GM19099 (cell line): ENCODE data around the gene DIAPH1.

Experiments
- POLR2A ChIP-seq: IDR thresholded peaks from 3 replicates; pipeline ENCODE4 v1.6.1; 2011; ENCODE audit warnings: low read depth; ENCODE audit not compliant: insufficient read length; ENCODE audit errors: extremely low read depth

The DIAPH1 gene

DNA sequence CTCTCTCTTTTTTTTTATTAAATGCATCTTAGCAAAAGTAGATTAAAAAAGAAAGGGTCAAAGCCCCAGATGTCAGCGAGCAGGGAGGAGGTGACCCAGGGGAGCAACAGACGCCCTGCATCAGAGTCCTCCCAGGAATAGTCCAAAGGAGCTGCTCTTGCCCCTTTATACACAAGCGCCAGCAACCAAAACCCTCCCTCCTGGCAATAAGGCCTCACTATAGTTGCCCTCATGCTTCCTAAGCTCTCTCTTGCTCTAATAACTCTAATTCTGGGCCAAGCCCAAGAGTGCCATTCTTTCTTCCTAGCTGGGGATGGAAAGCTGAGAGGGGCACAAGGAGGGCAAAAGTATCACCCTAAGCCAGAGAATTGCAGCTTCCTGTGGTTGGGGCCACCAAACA, 103.7 kb downstream of the DIAPH1 start:
- no peak for TF ChIP-seq POLR2A

DNA sequence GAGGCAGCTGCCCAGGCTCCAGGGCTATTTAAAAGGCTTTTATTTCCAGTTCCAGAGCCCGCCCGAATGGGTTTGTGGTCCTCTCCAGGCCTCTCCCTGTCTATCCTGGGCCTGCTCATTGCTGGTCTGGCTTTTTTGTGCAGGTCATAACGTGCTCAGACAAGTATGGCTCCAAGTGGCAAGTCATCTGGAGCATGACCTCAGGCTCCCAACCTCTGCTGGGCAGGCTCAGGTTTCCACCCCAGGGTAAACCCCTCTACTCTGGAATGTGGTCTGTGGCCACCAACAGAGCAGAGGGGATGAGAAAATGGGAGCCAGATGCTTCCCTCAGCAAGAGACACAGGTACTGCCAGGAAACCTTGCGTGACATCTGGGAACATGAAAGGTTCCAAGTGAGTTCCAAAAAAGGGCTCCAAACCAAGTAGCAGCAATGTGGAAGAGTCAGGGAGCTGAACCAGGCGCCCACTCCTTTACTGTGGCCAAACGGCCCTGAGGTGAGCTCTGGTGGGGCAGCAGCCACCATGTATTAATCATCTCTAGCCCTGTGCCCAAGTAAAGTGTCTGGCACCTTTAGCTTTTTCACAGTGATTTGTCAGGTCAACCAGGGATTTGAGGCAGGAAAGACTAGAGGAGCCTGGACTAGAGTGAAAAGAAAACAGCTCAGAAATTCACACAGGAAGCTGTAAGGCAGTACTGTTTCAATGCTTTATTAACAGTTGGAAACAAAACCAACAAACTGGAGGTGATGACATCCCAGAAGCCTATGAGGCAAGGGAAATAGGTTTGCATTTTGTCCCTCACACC, 104.3 kb downstream of the DIAPH1 start:
- TF ChIP-seq POLR2A: no peak

DNA sequence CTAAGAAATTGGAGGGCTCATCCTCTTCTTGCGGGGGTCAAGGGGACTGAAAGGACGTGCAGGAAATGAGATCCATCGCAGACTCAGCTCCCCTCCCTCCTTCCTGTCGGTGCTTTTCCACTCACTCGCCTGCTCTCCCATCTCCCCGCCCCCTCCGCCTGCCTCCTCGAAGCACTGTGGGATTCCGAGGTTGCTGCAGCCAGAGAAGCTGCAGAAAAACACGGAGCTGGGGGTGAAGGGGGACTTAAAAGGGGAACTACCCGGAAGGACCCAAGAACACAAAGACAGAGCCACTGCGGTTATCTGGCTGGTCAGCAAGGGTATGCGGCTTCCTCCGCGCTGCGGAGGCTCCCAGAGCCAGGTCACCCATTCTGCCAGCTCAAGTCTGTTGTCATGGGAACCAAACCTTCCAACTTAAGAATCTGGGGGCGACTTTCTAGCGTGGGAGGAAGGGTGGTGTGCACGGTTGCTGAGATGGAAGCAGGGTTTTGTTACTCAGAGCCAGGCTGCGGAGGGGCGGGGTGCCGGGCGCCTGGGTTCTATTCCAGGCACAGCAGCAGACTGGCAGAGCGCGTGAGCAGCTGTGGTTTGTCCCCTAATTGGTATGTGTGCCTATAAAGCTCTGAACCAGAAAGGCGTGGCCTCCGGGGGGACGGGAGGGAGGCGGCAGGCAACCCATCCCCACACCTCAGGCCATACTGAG, 105.0 kb downstream of the DIAPH1 start:
- TF ChIP-seq POLR2A: no peak

DNA sequence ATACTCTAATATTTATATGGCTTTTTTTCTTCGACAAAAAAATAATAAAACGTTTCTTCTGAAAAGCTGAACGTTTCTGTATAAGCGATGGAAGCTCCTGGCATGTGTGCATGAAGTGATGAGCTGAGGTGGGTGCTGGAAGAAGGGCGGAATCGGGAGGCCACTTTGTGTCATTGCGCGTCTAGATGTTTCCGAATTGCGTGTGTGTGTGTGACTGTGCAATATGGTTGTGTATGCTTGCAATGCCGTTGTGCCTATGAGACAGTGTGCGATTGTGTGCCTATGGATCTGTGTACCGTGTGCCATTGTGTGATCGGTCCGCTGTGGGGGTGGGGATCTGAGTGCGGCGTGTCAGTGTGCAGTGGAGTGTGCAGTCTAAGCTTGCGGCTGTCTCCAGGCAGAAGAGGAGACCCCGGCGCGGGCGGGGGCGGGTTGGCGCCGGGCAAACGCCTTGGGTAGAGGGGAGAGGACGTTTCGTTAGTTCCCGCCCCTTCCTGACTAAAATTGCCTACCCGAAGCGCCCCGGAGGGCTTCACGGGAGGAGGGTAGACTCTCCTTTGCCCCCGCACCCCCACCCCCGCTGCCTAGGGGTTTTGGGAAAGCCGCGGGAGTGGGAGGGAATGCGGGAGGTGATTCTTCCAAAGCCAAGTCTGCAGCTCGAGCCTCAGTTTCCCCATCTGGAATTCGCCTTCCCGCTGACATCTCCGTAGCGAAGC, 105.7 kb downstream of the DIAPH1 start:
- no peak for TF ChIP-seq POLR2A

DNA sequence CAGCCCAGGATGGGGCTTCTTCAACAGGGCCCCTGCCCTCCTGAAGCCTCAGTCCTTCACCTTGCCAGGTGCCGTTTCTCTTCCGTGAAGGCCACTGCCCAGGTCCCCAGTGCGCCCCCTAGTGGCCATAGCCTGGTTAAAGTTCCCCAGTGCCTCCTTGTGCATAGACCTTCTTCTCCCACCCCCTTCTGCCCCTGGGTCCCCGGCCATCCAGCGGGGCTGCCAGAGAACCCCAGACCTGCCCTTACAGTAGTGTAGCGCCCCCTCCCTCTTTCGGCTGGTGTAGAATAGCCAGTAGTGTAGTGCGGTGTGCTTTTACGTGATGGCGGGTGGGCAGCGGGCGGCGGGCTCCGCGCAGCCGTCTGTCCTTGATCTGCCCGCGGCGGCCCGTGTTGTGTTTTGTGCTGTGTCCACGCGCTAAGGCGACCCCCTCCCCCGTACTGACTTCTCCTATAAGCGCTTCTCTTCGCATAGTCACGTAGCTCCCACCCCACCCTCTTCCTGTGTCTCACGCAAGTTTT, 106.3 kb downstream of the DIAPH1 start:
- TF ChIP-seq POLR2A: no peak

DNA sequence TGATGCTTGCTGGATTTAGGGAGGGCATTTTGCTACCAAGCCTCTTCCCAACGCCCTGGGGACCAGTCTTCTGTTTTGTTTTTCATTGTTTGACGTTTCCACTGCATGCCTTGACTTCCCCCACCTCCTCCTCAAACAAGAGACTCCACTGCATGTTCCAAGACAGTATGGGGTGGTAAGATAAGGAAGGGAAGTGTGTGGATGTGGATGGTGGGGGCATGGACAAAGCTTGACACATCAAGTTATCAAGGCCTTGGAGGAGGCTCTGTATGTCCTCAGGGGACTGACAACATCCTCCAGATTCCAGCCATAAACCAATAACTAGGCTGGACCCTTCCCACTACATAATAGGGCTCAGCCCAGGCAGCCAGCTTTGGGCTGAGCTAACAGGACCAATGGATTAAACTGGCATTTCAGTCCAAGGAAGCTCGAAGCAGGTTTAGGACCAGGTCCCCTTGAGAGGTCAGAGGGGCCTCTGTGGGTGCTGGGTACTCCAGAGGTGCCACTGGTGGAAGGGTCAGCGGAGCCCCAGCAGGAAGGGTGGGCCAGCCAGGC, 107.0 kb downstream of the DIAPH1 start:
- no peak for TF ChIP-seq POLR2A

DNA sequence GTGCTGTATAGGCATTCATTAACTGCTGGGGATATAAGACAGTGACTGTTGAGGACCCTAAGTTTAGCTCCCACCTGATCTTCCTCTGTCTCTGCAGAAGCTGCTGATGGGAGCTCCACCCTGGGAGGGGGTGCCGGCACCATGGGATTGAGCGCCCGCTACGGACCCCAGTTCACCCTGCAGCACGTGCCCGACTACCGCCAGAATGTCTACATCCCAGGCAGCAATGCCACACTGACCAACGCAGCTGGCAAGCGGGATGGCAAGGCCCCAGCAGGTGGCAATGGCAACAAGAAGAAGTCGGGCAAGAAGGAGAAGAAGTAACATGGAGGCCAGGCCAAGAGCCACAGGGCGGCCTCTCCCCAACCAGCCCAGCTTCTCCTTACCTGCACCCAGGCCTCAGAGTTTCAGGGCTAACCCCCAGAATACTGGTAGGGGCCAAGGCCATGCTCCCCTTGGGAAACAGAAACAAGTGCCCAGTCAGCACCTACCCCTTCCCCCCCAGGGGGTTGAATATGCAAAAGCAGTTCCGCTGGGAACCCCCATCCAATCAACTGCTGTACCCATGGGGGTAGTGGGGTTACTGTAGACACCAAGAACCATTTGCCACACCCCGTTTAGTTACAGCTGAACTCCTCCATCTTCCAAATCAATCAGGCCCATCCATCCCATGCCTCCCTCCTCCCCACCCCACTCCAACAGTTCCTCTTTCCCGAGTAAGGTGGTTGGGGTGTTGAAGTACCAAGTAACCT, 107.8 kb downstream of the DIAPH1 start:
- TF ChIP-seq POLR2A: peak; percentile 74

DNA sequence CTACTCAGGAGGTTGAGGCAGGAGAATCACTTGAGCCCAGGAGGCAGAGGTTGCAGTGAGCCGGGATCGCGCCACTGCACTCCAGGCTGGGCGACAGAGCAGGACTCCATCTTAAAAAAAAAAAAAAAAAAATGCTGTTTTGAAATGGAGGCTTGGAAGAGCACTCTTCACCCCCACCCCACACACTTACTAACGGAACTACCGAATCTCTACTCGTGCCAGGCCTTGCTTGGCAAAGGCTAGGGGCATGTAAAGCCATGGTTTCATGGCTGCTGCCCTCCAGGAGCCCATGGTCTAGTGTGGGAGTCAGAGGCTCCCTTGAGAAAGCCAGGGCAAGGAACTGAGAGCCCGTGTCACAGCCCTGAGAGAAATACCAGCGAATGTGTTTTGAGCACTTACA, 108.6 kb downstream of the DIAPH1 start:
- TF ChIP-seq POLR2A: no peak

DNA sequence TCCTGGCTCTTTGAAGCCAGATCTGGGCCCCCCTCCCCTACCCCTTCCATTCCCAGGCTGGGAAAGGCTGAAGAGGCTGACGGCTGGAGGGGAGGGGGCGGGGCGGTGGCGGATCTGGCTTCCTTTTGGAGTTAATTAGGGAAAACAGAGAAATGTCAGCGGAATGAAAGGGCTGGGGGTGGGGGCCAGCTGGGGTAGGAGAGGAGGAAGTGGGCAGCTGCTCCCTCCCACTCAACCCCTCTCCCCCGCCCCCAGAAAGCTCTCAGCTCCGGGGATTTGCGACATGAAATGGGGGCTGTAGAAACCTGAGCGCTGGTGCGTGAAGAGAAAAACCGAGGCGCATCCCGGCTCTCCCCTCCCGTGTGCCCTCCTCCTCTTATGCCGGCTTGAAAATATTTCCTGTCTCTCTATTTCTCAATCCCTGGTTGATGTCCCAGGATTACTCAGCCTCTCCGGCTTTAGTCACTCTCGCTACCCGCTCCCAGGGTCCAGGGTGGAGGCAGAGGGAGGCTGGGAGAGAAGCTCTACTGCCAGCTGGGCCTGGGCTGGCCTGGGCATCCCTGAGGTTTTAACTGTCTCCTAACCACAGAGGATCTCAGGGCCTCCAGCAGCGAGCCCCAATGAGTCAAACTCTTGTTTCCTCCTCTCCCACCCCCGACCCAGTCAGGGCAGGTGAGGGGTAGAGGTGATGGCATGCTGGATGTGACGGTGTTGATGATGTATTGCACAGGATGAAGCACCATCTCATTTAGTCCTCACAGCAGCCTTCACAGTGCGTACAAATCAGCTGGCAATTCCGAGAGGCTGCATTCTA, 109.8 kb downstream of the DIAPH1 start:
- TF ChIP-seq POLR2A: no peak

DNA sequence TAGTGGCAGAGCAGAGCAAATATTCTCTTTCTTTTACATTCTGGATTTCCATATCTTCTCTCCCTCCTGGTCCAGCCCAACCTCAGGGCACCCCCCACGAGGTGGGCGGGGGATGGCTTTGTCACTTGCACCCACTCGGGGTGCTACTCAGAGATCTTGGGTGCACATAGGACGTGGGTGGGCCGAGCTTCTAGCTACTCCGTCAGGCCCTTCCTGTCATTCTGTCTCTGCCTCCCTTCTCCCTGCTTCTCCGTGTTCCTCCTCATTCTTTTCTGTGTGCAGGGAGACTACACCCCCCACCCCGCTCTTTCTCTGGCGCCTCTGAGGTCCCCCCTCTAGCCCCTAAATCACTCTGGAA, 110.4 kb downstream of the DIAPH1 start:
- no peak for TF ChIP-seq POLR2A

DNA sequence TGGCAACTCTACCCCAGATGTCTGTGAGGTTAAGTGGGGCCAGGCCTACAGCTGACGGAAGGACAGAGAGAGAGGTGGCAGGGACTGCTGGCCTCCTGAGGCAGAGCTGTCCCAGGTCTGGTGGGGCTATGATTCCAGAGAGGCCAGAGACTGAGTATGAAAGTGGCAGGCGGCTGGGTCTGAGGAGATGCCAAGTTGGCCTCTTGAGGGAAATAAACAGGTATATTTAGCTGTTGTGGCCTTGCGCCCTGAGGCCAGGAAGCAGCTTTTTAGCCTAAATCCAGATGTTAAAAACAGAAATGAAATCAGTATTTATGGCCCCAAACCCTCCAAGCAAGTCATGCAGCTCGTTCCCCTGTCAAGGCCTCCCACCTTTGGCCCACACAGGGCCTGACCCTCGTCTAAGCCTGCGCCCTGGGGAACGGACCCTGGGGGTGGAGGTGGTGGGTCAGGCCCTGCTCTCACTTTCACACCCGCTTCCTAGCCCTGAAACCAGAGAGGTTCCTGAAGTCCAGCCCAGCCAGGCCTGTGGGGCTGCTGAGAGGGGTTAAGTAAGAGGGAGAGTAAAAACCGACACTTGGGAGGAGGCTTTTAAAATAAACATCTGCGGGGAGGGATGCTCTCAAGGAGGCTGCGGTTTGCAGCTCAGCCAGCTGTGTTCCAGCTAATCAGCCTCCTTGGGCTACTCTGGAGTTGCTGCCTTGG, 111.3 kb downstream of the DIAPH1 start:
- TF ChIP-seq POLR2A: peak; percentile 35

DNA sequence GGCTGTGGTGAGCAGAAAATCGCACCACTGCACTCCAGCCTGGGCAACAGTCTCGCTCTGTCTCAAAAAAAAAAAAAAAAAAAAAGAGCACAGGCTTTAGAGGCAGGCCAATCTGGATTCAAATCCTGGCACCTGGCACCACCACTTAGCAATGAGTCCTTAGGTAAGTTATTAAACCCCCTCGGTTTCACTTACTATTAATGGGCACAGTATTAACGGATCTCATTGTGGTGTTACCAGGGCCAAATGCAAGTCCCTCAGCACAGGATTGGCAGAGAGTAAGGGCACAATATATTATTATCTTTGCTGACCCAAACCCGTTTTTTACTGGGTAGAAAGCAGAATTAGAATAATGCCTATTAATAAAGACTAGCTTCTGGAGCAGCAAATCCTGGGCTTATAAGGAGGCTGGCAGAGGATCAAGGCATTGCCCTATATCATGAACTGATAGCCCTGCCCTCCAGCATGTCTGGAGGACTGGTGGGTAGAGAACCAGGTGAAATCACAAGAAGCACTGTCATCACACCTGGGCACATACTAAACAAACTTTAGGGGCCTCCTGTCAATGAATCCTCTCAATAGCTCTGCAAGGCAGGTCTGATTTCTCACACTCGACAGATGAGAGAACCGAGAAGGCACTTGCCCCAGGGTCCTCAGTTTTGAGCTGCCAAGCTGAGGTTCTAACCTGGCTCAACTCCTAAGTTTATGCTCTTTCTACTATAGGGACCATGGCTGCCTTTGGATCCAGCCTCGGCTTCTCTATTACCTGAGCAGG, 112.2 kb downstream of the DIAPH1 start:
- TF ChIP-seq POLR2A: no peak
